Naive thymus-derived CD4-positive, alpha-beta T cell (primary cell): Measurements from ENCODE around the gene EYA2. TPM values are rescaled to one million over a fixed set of nuclear protein-coding genes. Genes with fewer than 3 reads are reported as not detected.

Experiments
- ATAC-seq: fragments of 150-1000 bp; cut with Tn5 transposase; 2 replicates; pipeline ENCODE4 v1.10.0; 2021; ENCODE audit warnings: mild to moderate bottlenecking, moderate library complexity
- CTCF ChIA-PET: fragments of 350-600 bp; sonication (Branson Sonifier 250); formaldehyde crosslinking; loops from one replicate; lab custom pipeline; 2021; ENCODE audit warnings: antibody characterized with exemption; lab: Charles Lee
- POLR2A ChIA-PET: fragments of 350-600 bp; sonication (Branson Sonifier 250); formaldehyde crosslinking; loops from one replicate; lab custom pipeline; 2021; ENCODE audit warnings: antibody characterized with exemption, inconsistent platforms; lab: Charles Lee
- DNase-seq, 9 donors: peaks; one replicate each; pipeline versions ENCODE4 v3.0.0 to v3.0.0-alpha.2; 2020 to 2022; ENCODE audit warnings: mixed read lengths in 1 of 9
- H3K27ac ChIP-seq: one replicate; pipeline ENCODE4 v1.7.0; 2013; ENCODE audit warnings: mild to moderate bottlenecking, low read depth, low read length, moderate library complexity
- H3K27me3 ChIP-seq, 2 donors: one replicate each; pipeline ENCODE4 v1.7.0; 2013; ENCODE audit warnings: low read length in 2 of 2, mild to moderate bottlenecking in 2 of 2, moderate library complexity in 2 of 2; ENCODE audit not compliant: control insufficient read depth in 2 of 2, insufficient read depth in 2 of 2
- H3K36me3 ChIP-seq, 3 experiments: 1 replicate in 2 of 3; 2 replicates in 1 of 3; pipeline ENCODE4 v1.7.0; 2013; ENCODE audit warnings: low read length in 3 of 3, mild to moderate bottlenecking in 3 of 3, moderate library complexity in 1 of 3; ENCODE audit not compliant: insufficient read depth in 3 of 3, control insufficient read depth in 2 of 3
- H3K4me1 ChIP-seq, 2 donors: one replicate each; pipeline ENCODE4 v1.7.0; 2013; ENCODE audit warnings: low read length in 2 of 2, mild to moderate bottlenecking in 2 of 2, moderate library complexity in 1 of 2; ENCODE audit not compliant: control insufficient read depth in 2 of 2, insufficient read depth in 2 of 2
- H3K4me3 ChIP-seq: 2 replicates; pipeline ENCODE4 v1.7.0; 2013; ENCODE audit warnings: mild to moderate bottlenecking, low read length
- H3K9me3 ChIP-seq, 3 experiments: 1 replicate in 2 of 3; 2 replicates in 1 of 3; pipeline ENCODE4 v1.7.0; 2013; ENCODE audit warnings: low read length in 3 of 3; ENCODE audit not compliant: control insufficient read depth in 2 of 3
- H3K27ac Mint-ChIP-seq, 9 donors: one replicate each; pipeline ENCODE4 v1.8.0; 2020 to 2022; ENCODE audit warnings: mixed read lengths in 9 of 9, mild to moderate bottlenecking in 8 of 9, moderate library complexity in 5 of 9, inconsistent platforms in 2 of 9
- H3K27me3 Mint-ChIP-seq, 5 donors: one replicate each; pipeline ENCODE4 v1.8.0; 2021 to 2022; ENCODE audit warnings: mixed read lengths in 5 of 5, mild to moderate bottlenecking in 1 of 5
- H3K36me3 Mint-ChIP-seq, 5 donors: one replicate each; pipeline ENCODE4 v1.8.0; 2020 to 2022; ENCODE audit warnings: mixed read lengths in 5 of 5, mild to moderate bottlenecking in 3 of 5, inconsistent platforms in 1 of 5
- H3K4me1 Mint-ChIP-seq, 7 donors: one replicate each; pipeline ENCODE4 v1.8.0; 2020 to 2022; ENCODE audit warnings: mixed read lengths in 7 of 7, mild to moderate bottlenecking in 3 of 7, inconsistent platforms in 1 of 7
- H3K4me3 Mint-ChIP-seq, 10 donors: one replicate each; pipeline ENCODE4 v1.8.0; 2020 to 2022; ENCODE audit warnings: mild to moderate bottlenecking in 10 of 10, mixed read lengths in 10 of 10, moderate library complexity in 6 of 10, inconsistent platforms in 2 of 10
- H3K9me3 Mint-ChIP-seq, 11 donors: one replicate each; pipeline ENCODE4 v1.8.0; 2020 to 2022; ENCODE audit warnings: mixed read lengths in 11 of 11, mild to moderate bottlenecking in 4 of 11, inconsistent platforms in 1 of 11, moderate library complexity in 1 of 11
- intact Hi-C, 2 donors: fragments of 100-400 bp; cut with micrococcal nuclease; formaldehyde crosslinking; loops; one replicate each; pipeline ENCODE4 v1.15.1; 2023
- microRNA-seq: library from miRNA; unstranded; fragments of <30 nt; microRNA quantifications from one replicate; pipeline ENCODE4 v1.2.0, GENCODE V29; 2022; ENCODE audit warnings: borderline microRNAs expressed
- polyA plus RNA-seq, 2 donors: library from polyadenylated mRNA; unstranded; fragments of 300-500 nt; fragmentation: Illumina TruSeq; gene quantifications; one replicate each; pipeline ENCODE4 v1.2.3, GENCODE V29; 2021
- total RNA-seq, 6 experiments: library from RNA in 5 of 6; stranded (reverse) in 5 of 6; gene quantifications; 1 replicate in 5 of 6; 2 replicates in 1 of 6; pipeline ENCODE4 v1.2.3 and lab custom pipeline; 2021 to 2026

Gene EYA2
- total and polyA plus RNA-seq, 7 experiments from 2014 or later = 0.16 TPM; not detected in 6

DNA sequence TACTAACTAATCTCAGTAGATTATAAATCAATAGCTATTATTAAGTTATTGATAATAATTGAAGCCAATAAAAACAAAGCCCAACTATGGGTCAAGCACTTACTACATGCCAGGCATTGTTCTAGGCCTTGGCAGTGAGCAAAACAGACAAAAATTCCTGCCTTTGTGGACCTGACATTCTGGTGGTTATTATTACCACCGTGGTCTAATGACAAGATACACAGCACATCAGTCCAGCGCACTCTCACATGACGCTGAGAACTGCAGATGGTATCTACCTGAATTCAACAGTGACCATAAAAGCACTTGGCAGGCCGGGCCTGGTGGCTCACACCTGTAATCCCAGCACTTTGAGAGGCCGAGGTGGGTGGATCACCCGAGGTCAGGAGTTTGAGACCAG is 340.5 kb downstream of the EYA2 start:
- Mint-ChIP-seq H3K27me3 (no peaks in the 10 kb centered on the region), H3K27ac (no peak overlapping the region), H3K36me3 (peaks cover 10 to 59% (median 27%) of the 10 kb centered on the region in 5 donors), H3K4me1 (peaks cover 0 to 7% (median 0%) of the 10 kb centered on the region in 7 donors), H3K9me3 (peaks cover 0 to 2% (median 0%) of the 10 kb centered on the region in 11 donors), H3K4me3 (no peak overlapping the region)
- Histone ChIP-seq H3K36me3 (peaks cover 11 to 91% (median 13%) of the 10 kb centered on the region in 3 experiments), H3K4me1 (no peaks in the 10 kb centered on the region), H3K4me3 (no peak overlapping the region), H3K27me3 (no peaks in the 10 kb centered on the region), H3K9me3 (no peaks in the 10 kb centered on the region), H3K27ac (no peak overlapping the region)
- no peak for DNase-seq
- intact Hi-C loops = no loop called here
- no peak for ATAC-seq
- ChIA-PET CTCF (interaction anchor here (0.8 kb wide), 1 partner anchor 38 kb away, joined by 3 read pairs; no protein-coding TSS in a partner anchor), POLR2A (no interaction called here)

DNA sequence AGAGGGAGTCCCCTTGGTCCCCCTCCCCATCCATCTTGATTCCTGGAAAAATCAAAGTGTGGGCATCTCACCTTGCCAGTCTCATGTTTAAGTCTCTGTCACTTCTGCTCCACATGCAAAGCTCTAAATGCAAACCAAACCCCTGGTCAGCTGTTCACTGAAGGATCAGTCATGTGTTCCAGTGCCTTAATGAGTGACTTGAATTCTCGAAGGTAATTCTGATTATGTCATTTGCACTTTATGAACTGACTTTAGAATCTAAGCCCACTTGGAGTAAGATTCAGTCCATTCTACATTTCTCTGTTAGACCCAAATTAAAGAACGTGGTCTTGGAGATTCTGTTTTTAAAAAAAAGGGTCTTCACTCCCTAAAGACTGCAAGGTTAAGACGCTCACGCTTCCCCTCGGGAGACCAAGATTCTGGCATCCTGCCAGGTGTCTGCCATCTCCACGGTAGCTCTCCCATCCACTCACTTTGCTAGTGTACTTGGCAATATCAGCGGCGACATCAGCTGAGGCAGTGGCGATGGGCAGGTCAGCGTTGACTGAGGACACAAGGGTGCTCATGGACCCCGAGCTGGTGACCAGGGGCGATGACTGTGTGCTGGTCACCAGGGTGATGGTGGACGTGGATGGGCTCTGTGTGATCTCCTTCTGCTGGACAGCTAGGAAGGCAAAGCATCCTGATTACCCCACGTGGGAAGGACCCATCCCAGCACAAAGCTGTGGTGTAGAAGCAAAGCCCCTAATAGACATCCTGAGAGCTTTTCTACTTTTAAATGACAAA is 341.4 kb downstream of the EYA2 start:
- ATAC-seq = no peak
- Mint-ChIP-seq H3K4me3 (no peak overlapping the region), H3K4me1 (peaks cover 0 to 7% (median 0%) of the 10 kb centered on the region in 7 donors), H3K27me3 (no peaks in the 10 kb centered on the region), H3K27ac (peak overlapping the region in 1 of 9 donors; percentile 31), H3K9me3 (peaks cover 0 to 2% (median 0%) of the 10 kb centered on the region in 11 donors), H3K36me3 (peaks cover 10 to 52% (median 24%) of the 10 kb centered on the region in 5 donors)
- H3K27me3 ChIP-seq = no peaks in the 10 kb centered on the region
- DNase-seq = no peak
- H3K4me3 ChIP-seq = no peak overlapping the region
- H3K36me3 ChIP-seq = peaks cover 8 to 82% (median 11%) of the 10 kb centered on the region in 3 experiments
- no peaks in the 10 kb centered on the region for H3K9me3 ChIP-seq
- CTCF ChIA-PET = no interaction called here
- H3K27ac ChIP-seq = no peak overlapping the region
- H3K4me1 ChIP-seq = no peaks in the 10 kb centered on the region
- POLR2A ChIA-PET = no interaction called here
- intact Hi-C loops = no loop called here

DNA sequence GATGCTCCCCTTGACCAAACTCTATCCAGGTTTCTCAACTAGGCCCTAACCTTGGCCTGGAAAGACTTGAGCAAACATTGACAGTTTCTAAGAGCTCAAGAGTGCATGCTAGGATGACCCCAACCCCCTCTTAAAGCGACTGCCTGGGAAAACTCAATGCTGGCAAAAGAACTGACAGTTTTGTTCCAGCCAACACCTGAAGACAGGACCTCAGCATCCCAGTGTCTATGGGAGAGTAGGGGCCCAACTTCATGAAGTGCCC is 341.9 kb downstream of the EYA2 start:
- CTCF ChIA-PET = no interaction called here
- Mint-ChIP-seq H3K27ac (peak overlapping the region in 1 of 9 donors; percentile 5), H3K4me1 (peaks cover 0 to 3% (median 0%) of the 10 kb centered on the region in 7 donors), H3K27me3 (no peaks in the 10 kb centered on the region), H3K36me3 (peaks cover 10 to 51% (median 25%) of the 10 kb centered on the region in 5 donors), H3K4me3 (no peak overlapping the region), H3K9me3 (peaks cover 0 to 2% (median 0%) of the 10 kb centered on the region in 11 donors)
- ATAC-seq (no peak), DNase-seq (no peak)
- H3K4me1 ChIP-seq = no peaks in the 10 kb centered on the region
- peaks cover 8 to 77% (median 11%) of the 10 kb centered on the region in 3 experiments for H3K36me3 ChIP-seq
- no peak overlapping the region for H3K27ac ChIP-seq
- POLR2A ChIA-PET = no interaction called here
- H3K9me3 ChIP-seq = no peaks in the 10 kb centered on the region
- no peak overlapping the region for H3K4me3 ChIP-seq
- H3K27me3 ChIP-seq = no peaks in the 10 kb centered on the region
- intact Hi-C loops = no loop called here

DNA sequence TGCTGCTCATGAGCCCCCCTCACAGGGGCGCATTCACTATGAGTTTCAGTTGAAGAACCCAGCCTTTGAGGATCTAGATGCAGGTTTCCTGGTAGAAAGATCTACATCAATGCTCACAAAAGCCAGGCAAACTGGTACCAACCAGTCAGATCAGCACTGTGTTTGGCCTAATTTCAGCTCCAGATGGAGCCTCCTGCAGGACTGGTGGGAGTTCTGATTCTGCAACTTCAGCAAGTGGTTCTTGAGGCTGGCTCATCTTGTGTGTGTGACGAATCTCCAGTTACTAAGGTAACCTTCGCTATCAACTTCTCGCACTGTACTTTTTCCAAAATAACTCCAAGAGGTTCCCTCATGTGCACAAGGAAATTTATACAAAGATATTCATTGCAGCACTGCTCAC is 343.1 kb downstream of the EYA2 start:
- H3K36me3 ChIP-seq = peaks cover 8 to 80% (median 11%) of the 10 kb centered on the region in 3 experiments
- Mint-ChIP-seq H3K4me3 (no peak overlapping the region), H3K9me3 (peaks cover 0 to 2% (median 0%) of the 10 kb centered on the region in 11 donors), H3K4me1 (no peaks in the 10 kb centered on the region), H3K36me3 (peaks cover 10 to 46% (median 20%) of the 10 kb centered on the region in 5 donors), H3K27ac (peak overlapping the region in 2 of 9 donors; percentile 29 to 43), H3K27me3 (no peaks in the 10 kb centered on the region)
- H3K27me3 ChIP-seq = no peaks in the 10 kb centered on the region
- ATAC-seq = no peak
- DNase-seq = no peak
- H3K4me1 ChIP-seq = no peaks in the 10 kb centered on the region
- CTCF ChIA-PET = no interaction called here
- POLR2A ChIA-PET = no interaction called here
- H3K27ac ChIP-seq = no peak overlapping the region
- no peaks in the 10 kb centered on the region for H3K9me3 ChIP-seq
- H3K4me3 ChIP-seq = no peak overlapping the region
- intact Hi-C loops = no loop called here

Small RNA genes lying within 50 kb of the gene (microRNA-seq; reads per million reads assigned to microRNA genes)
- not detected for gene MIR3616

Other genes with a start within 250 kb of the EYA2 start
- under 1 TPM in 4 of 5 experiments, not detected in 1; 0.16 to 0.41 (median 0.30) TPM for gene SLC13A3, start 243.4 kb upstream of the EYA2 start, total RNA-seq
- not detected for gene SLC13A3, start 243.4 kb upstream of the EYA2 start, polyA plus RNA-seq
- 10 to 100 TPM in 3 of 5 experiments, 1 to 10 TPM in 2; 4.4 to 27.7 (median 17.7) TPM for gene TP53RK, start 205.4 kb upstream of the EYA2 start, total RNA-seq
- 10 to 100 TPM; 11.2 to 16.2 TPM for gene TP53RK, start 205.4 kb upstream of the EYA2 start, polyA plus RNA-seq
- gene SLC2A10, start 185.2 kb upstream of the EYA2 start, total RNA-seq = under 1 TPM in 2 of 5 experiments, not detected in 3; 0.05 to 0.17 TPM
- gene SLC2A10, start 185.2 kb upstream of the EYA2 start, polyA plus RNA-seq = not detected